Right hindlimb (tissue), 1 donor: ENCODE data around the gene RAB7B.
A peak's percentile ranks its signal among the peaks of the same experiment; 100 is the strongest.
"Not testable (repeated sequence)": the region's sequence is repeated elsewhere in the genome, so short reads cannot be mapped to it uniquely, and the experiment has no call there.

Experiments
- DNase-seq: peaks from one replicate; pipeline ENCODE4 v3.0.0-alpha.2; 2018

The RAB7B gene

DNA sequence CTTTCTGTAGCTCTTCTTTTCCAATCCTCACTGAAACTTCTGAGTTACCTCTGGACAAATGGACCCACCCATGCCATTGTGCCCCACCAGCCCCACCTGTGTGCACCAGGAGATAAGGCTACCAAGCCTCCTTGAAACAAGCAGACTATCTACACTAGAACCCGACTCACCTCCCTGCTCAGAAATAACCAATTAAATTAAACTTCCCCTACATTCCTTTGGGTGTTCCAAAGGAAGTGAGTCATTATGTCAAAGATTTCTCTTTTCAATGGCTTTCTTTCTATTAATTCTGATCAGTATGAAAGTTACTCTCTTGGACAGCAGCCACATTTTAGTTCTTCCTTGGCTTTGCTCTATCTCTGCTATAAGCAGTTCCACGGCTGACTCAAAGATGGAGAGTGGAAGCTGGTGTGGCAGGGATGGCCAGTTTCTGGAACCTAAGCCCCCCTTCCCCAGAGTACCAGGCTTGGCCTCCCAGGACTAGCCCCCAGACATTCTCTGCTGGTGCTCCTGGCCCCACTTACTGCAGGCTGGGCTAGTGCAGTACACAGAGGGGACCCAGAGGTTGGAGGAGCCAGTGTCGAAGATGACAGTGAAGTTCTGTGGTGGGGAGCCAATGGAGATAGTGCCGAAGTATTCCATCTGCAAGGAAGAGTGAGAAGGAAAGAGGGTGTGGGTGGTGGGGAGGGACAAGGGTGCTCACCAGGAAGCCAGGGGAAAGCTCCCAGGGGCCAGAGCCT is 18.6 kb upstream of the RAB7B start:
- no peak for DNase-seq

DNA sequence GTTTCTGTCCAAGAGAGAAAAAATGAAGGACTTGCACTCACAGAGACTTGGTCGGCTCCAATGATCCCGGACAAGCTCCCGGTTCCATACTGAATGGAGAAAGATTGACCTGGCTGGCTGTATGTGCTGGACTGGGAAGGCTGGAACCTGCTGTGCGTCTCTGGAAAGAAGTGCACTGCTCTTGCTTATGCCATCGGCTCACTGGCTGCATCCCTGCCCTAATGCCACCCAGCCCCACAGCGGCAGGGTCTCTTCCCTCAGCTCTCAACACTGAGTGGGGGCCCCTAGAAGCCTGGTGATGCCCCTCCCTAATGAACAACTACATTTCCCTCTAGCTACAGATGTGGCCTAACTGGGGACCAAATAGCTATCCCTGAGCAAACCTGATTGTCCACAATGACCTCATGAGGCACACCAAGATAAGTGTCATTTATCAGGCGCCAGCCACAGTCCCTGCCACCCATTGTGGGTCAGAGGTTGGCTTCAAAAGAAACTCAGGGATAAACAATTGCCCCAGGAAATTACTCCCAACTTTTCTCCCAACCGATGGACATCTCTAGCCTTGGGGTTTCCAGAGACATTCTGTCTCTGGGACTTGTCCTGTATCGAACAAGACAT is 17.9 kb upstream of the RAB7B start:
- DNase-seq: no peak

DNA sequence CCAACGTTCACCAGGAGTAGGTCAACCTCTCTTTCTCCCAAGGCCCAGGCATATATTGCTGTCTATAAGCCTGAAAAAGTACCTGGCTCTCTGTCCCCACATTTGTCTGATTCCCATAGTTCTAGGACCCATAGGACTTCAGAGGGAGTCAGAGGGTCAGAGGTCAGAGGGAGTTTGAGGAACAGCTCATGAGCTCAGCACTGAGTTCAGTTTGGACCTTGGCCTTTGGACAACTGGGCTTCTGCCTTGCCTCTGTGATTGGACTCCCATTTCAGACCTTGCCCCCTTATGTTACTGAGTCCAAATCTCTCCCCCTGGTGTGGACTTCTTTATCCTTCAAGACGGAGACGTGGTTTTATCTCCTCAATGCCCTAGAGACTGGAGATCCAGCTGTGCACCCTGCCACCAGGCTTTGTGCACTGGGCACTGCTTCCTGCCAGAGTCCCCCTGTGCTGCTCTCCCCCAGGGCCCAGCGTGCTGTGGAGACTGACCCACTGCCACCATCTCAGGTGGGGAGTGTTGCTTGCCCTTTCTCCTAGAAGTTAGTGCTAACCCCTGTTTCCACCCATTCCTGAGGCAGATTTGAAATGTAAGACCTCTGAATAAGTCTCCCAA is 17.3 kb upstream of the RAB7B start:
- no peak for DNase-seq

DNA sequence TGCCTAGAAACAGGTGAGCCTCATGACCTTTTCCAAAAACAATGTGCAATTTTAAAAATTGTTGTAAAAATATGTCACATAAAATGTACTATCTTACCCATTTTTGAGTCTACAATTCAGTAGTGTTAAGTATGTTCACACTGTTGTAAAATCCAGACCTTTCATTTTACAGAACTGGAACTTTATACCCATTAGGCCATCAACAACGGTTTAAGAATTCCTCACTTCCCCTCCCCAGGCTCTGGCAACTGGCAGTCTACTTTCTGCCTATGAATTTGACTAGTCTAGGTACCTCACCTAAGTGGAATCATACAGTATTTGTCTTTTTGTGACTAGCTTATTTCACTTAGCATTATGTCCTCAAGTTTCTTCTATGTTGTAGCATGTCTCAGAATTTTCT is 11.9 kb upstream of the RAB7B start:
- DNase-seq: no peak

DNA sequence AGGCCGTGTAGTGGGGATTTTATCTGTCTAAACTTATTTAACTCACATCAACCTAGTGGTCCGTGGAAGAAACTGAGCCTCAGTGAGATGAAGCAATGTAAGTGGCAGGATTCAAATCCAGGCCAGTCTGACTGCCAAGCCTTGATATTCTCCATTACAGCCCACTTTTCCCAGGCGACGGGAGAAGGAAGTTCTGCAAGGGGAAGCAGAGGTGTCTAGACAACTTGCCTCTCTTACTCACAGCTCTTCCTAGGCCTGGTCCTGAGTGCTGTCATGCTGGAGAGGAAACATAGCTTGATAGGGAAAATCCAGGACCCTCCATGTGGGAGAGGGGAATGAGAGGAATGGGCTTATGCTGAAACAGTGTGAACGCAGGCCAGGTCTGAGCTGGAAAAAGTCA is 11.4 kb upstream of the RAB7B start:
- no peak for DNase-seq

DNA sequence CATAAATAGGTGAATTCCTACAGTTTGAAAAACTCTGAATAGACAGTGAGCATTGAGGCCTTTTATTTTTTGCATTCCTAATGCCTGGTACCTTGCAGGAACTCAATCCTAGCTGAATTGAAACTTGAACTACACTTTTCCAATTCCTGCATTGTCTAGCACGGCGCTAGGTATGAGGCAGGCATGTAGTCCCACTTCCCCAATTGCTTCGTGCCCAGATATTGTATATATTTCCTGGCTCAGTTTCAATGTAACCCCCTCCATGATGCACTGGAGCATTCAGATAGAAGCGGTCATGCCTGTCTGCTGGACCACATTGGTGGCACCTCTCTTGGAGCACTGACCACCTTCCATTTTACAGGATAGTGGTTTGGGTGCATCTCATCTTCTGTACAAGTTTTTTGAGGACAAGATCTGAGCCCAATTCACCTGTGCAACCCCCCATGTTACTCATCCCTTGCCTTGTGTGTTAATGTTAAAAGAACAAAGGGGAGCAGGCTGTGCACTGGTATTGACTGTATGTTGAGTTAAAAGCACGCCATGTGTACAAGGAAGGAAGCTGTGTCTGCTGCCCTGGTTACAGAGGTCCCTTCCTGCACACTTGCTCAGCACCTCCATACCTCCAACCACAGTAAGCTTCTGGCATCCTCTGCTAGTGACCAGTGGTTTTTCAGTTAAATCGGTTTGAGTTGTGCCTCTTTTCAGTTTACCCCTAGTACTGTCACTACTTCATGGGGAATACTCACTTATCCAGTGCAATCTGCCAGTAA is 10.0 kb upstream of the RAB7B start:
- no peak for DNase-seq

DNA sequence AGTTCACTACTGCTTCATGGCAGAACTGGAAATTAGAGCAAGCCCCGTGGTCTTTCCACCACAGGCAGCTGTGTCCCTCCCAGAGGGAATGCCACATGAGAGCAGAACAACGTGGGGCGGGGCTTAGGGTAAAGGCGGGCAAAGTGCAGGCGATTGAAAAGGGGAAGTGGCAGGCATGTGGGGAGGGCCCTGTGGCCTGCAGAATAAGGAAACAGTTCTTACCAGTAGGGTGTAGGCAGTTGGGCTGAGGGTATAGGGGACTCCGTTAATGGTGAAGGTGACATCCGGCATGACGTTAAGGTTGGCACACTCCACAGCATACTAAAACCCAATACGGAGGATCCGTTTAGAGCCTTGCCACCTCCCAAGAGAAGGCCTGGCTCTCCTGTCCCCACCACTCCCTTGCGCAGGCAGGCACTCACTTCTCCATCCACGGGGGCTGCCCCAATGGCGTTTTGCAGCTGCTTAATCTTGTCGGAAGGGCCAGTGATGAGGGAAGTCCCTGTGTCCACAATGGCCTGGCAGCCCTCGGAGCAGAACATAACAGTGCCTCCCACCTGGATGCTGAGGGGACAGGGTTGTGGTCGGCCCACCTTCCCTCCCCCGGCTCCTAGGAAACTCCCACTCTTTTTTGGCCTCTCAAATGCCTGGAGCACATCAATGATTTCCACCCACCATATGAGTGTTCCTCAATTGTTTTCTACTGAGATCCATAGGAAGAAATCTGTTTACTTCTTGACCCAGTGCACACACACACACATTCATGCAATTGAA is 9.1 kb upstream of the RAB7B start:
- peak; percentile 68 for DNase-seq

DNA sequence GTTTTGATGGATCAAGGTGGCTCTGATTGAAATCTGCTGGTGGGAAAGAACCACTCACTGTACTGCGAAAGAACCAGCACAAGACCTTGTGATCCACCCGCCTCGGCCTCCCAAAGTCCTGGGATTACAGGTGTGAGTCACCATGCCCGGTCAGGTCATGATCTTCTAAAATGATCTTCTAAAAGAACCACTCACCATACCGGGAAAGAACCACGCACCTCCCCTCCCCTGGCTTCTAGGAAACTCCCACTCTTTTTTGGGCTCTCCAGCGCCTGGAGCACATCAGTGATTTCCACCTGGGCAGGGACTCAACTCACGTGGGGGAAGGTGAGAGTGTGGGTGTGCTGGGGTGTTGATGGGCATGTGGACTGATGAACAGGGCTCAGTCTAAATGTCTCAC is 7.9 kb upstream of the RAB7B start:
- no peak for DNase-seq

DNA sequence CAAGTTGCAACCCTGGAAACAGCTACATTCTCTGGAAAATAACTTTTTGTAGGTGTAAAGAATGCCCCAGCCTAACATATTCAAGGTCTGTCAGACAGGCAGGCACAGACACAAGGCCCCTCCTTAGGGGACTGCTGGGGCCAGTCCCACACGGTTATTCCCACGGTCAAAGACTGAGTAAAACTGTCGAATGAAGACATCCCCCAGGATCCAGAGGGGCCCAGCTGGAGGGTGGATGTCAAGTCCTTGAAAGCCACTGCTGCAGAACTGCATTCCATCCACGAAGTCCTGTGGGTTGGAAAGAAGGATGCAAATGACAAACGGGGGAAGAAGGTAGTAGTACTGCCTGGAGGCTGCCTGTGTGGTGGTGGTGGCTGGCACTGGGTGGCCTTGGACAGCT is 6.9 kb upstream of the RAB7B start:
- no peak for DNase-seq

DNA sequence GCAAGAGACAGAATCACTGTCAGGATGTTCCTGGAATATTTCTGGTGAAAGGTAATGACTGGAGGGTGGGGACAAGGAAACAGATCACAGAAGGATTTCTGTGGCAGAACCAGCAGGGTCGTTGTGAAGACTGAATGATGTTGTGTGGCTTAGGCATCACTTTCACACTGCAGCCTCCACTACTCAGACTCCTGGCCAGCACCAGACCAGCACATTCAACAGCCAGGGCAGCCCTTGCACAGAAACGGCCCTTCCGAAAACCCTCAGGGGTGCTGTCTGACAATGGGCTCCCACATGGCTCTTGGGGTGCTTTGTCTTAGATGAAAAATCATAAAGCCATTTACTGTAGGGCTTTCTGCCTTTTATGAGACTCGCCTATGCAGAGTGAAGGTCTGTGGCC is 3.8 kb upstream of the RAB7B start:
- no peak for DNase-seq

DNA sequence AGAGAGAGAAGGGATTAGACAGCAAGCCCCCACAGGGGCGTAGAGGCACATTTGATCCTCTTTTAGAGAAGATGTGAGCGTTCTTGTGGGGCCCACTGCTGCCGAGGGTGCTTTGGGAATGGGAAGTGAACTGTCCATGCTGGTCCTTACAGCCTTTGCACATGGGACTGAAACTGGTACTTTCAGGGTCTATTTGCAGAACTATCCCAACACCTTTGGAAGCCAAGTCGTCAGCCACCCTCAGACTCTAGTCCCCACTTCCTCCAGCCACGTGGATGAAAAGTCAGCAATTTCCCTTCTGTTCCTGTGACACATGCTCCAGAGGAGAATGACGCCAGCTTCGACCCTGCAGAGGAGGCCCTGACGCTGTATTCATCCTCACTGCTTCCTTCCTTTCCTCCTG is 2.6 kb upstream of the RAB7B start:
- no peak for DNase-seq

DNA sequence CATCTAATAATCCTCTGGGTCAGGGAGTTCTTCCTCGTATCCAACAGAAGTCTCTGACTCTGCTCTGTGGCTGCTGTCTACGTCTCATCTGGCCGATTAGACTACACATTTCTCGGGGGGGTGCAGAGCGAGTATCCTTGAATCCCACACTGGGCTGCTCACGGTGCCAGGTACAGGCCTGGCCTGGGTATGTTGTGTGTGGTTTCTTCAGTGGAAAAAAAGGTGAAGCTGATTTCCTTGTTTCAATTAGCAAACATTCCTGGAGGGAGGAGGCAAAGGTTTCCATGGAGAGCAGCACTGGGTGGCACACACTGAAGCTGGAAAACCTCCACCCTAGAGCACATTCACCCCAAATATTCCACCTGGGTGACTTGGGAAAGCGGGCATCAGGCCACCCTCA is 2.0 kb upstream of the RAB7B start:
- no peak for DNase-seq

DNA sequence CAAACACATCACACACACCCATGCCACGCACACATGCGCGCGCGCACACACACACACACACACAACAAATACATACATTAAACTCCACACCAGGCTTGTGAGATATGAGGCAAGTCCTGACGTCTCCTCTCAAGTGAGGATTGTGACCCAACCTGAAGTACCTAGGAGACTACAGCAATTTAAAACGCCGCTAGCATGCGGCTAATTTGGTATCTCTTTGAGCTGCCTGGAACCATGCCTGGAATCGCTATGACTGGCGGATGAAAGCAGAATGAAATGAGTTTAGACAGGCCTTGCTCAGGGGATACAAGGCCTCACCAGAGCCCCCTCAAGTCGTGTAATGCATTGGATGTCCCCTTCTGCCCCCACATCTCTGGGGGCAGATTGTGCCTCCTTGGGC is 1.6 kb upstream of the RAB7B start:
- no peak for DNase-seq

DNA sequence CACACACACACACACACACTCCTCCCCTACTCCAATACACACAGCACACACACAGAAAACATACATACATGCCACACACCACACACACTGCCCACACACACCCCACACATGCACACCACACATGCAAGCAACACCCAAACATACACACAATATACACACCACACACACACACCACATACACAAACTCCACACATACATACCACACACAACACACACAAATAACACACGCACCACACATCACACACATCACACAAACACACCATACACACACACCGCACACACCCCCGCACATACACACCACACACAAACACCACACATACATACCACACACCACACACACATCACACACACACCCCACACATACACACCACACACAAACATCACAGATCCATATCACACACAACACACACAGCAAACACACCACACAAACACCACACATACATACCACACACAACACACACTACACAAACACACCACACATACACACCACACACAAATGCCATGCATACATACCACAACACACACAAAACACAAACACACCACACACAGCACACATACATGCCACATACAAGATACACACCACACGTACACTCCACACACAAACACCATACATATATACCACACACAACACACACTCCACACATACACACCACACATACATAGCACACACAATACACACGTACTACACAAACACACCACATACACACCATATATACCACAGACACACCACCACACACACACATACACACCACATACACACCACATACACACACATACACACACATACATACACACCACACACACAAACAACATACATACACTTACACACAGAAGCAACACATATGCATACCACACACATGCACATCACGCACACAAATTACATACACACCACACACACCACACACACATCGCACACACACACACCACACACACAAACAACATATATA is 932 bp upstream of the RAB7B start:
- DNase-seq: no peak

DNA sequence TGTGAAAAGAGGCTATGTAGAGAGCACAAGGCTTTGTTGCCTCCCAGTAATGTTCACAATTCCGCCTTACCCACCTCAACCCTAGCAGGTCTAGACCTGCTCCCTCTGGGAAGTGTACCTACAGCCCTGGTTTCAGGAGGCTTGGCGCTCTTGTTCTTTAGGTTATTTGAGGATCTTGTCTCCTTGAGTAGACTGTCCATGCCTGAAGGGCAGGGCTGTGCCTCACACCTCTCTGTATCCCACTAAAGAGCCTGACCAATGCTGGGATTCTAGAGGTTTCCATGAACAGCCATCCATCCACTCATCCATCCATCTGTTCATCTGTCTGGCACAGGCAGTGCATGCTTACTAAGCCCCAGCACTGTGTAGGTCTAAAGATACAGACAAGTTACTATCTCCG is 1.0 kb downstream of the RAB7B start:
- no peak for DNase-seq

DNA sequence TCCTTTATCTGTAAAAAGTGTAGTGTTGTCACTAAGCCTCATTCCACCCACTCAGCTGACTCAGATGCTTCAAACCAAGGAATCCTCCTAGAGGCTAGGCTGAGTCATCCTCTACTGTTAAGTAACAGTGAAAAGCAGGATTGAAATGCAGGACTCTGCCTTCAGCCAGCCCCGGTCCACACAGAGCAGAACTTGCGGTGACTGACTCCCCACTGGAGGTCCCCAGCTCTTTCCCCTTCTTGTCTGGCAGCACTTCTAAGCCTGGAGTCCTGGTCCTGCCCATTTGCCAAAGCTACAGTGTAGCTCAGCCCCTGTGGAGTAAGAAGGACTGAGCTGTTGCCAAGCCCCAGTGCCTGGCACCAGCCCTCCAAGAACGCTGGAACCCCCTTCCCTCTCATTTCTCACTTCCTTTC is 1.7 kb downstream of the RAB7B start:
- DNase-seq: no peak

DNA sequence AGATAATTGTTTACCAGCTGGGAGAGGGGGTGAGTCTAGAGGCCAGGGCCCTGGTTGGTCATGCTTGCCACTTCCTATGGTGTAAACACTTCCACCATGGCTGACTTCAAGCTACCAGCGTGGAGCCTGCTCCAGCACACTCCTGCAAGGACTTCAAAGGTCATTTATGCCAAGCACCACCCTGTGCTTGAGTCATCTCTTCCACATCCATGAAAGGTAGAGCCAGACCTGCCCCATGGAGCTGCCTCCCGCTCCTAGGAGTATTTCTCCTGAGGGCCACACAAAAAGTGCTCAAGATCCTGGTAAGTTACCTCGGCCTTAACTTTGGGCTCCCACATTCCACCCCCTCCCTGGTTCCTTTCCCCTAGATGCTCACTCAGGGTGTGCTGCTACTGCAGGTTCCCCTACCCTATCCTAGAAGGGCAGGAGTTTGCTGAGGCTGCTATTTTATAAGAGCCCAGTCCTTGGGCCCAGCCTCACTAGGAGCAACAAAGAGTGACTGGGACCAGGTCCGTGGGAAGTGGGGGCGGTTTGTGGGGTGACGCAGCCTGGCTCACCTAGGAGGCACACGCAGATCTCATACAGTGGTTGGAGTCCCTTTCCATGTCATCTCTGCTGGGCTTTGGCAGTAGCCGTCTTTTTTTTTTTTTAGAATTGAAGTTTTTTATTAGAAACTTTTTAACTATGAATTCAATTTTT is 2.4 kb downstream of the RAB7B start:
- DNase-seq: no peak

DNA sequence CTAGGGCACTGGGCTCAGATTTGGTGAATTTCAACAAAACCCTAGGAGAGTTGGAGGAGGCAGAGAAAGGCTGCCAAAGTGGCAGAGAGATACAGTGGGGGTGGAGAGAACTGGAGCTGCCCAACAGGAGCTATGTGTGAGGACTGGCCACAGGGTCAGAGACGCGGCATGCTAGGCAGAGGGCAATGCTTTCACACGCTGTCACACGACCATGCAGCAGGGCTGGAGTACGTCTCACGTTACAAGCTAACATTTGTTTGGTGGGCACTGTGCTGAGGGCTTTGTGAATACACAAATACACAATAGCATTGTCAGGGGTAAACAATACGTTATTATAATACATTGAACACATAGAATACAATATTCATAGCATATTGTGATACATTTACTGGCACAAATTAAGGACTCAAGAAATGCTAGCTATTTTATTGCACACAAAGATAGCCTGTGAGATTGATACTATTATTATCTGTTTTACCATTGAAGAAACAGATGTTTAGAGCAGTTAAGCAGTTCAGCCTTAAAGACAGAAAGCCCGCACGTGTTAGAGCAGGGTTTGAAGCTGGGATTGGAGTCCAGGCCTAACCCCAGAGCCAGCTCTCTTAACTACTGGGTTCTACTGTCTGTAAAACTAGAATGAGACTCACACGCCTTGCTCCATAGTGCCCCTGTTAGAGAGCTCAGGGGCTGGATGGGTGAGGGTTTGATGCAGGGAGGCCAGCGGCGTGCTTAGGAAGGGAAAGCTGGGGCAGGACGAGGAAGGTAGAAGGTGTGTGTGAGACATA is 4.5 kb downstream of the RAB7B start:
- DNase-seq: peak; percentile 57

DNA sequence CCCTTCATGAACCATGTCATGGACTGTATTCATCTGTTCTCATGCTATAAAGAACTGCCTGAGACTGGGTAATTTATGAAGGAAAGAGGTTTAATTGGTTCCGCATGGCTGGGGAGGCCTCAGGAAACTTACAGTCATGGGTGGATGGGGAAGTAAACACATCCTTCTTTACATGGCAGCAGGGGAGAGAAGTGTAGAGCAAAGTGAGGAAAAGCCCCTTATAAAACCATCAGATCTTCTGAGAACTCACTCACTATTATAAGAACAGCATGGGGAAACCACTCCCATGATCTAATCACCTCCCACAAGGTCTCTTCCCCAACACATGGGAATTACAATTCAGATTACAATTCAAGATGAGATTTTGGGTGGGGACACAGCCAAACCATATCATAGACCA is 6.6 kb downstream of the RAB7B start:
- DNase-seq: not testable (repeated sequence)

DNA sequence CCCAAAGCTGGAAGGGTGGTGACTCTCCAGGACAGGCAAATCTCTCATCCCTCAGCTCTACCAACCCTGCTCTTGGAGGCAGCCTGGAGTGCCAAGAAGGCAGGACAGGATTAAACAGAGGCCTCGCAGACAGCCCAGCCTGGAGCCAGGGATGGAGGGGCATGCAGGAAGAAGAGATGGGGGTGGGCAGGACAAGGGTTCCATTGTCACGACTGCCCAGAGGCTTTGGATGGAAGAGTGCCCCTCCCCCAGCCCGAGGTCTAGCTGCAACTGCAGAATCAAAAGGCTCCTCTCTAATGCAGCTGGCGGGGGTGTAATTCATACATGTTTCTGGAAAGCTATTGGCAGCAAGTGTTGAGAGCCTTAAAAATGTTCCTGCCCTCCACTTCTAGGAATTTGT is 8.8 kb downstream of the RAB7B start:
- peak; percentile 73 for DNase-seq
